K562 (cell line): ENCODE results near the gene CCDC32. TPM values are rescaled to one million over a fixed set of nuclear protein-coding genes. Genes with fewer than 3 reads are reported as not detected.

Experiments
- ATAC-seq: fragments of 200-7000 bp; cut with Tn5 transposase; 3 replicates; pipeline ENCODE4 v1.9.1; 2020; ENCODE audit warnings: moderate library complexity
- BruUV-seq: library from RNA; stranded (reverse); fragments of 400-500 nt; replicated peaks from 2 replicates; lab custom pipeline; 2021; lab: Mats Ljungman, UMichigan
- CTCF ChIA-PET: fragments of 300-600 bp; formaldehyde crosslinking; extraction: SDS; loops from one replicate; lab custom pipeline; 2021; ENCODE audit warnings: low intra/inter-chr PET ratio; lab: Yijun Ruan, JAX
- POLR2A ChIA-PET: fragments of 300-600, 350-650 bp; sonication (Branson Sonifier 250); formaldehyde crosslinking; extraction: SDS; loops from one replicate; lab custom pipeline; 2021; ENCODE audit warnings: antibody characterized with exemption, inconsistent platforms; lab: Yijun Ruan, JAX
- DNase-seq, 4 experiments: peaks; one replicate each; pipeline versions ENCODE4 v3.0.0 to v3.0.0-alpha.2; 2011 to 2018; ENCODE audit warnings: low spot score in 3 of 4, mixed read lengths in 3 of 4; ENCODE audit errors: extremely low read depth in 1 of 4
- FAIRE-seq: peaks from 2 replicates; lab custom pipeline; 2011; peaks lifted over from hg19 to GRCh38; lab: Jason Lieb, UNC
- H2AFZ ChIP-seq: 2 replicates; pipeline ENCODE4 v1.6.0; 2011; ENCODE audit warnings: low read depth, low read length, control low read depth, inconsistent platforms
- H3K27ac ChIP-seq: fragments of 200-600 bp; 3 replicates; pipeline ENCODE4 v1.8.0; 2011; ENCODE audit warnings: low read depth, mild to moderate bottlenecking, control low read depth, inconsistent platforms, low read length, moderate library complexity, mixed read lengths; ENCODE audit errors: extremely low read depth
- H3K27me3 ChIP-seq, 2 experiments: fragments of 300-600 bp in 1 of 2; 2 replicates in 1 of 2; 3 replicates in 1 of 2; pipeline versions ENCODE4 v1.6.0 to v1.8.0; 2011; ENCODE audit warnings: inconsistent platforms in 2 of 2, low read length in 2 of 2, mild to moderate bottlenecking in 1 of 2, mixed read lengths in 1 of 2, moderate library complexity in 1 of 2; ENCODE audit not compliant: control insufficient read depth in 2 of 2, insufficient read depth in 2 of 2
- H3K36me3 ChIP-seq: fragments of 300-600 bp; 3 replicates; pipeline ENCODE4 v1.8.0; 2011; ENCODE audit warnings: mild to moderate bottlenecking, low read length, inconsistent platforms; ENCODE audit not compliant: control insufficient read depth, insufficient read depth
- H3K4me1 ChIP-seq, 2 experiments: fragments of 200-600 bp in 1 of 2; replicated peaks in 1 of 2; 2 replicates in 1 of 2; 3 replicates in 1 of 2; pipeline versions ENCODE4 v1.5.1 to v1.8.0; 2011; ENCODE audit warnings: inconsistent platforms in 2 of 2, low read length in 2 of 2, mild to moderate bottlenecking in 1 of 2, mixed read lengths in 1 of 2, moderate library complexity in 1 of 2; ENCODE audit not compliant: control insufficient read depth in 2 of 2, insufficient read depth in 2 of 2
- H3K4me2 ChIP-seq: 2 replicates; pipeline ENCODE4 v1.6.1; 2011; ENCODE audit warnings: low read length, control low read depth, inconsistent platforms, mixed read lengths; ENCODE audit not compliant: insufficient read depth
- H3K4me3 ChIP-seq: fragments of 200-600 bp; sonication (generic), shearing (Covaris generic); 2 replicates; pipeline ENCODE4 v1.5.1; 2016; ENCODE audit warnings: control low read depth, inconsistent platforms
- H3K79me2 ChIP-seq: fragments of 200-600 bp; 3 replicates; pipeline ENCODE4 v1.8.0; 2011; ENCODE audit warnings: low read length, inconsistent platforms; ENCODE audit not compliant: control insufficient read depth, insufficient read depth
- H3K9ac ChIP-seq, 2 experiments: 2 replicates each; pipeline versions ENCODE4 v1.6.0 to v1.6.1; 2011; ENCODE audit warnings: low read depth in 2 of 2, low read length in 2 of 2, control low read depth in 1 of 2, inconsistent platforms in 1 of 2, mild to moderate bottlenecking in 1 of 2, mixed read lengths in 1 of 2; ENCODE audit not compliant: insufficient read depth in 1 of 2
- H3K9me1 ChIP-seq: one replicate; pipeline ENCODE4 v1.6.0; 2011; ENCODE audit warnings: inconsistent platforms, mild to moderate bottlenecking, low read length, moderate library complexity; ENCODE audit not compliant: control insufficient read depth, insufficient read depth
- H3K9me3 ChIP-seq: replicated peaks from 2 replicates; pipeline ENCODE4 v1.5.1; 2011; ENCODE audit warnings: low read depth, low read length, inconsistent platforms; ENCODE audit not compliant: control insufficient read depth, insufficient read depth
- H4K20me1 ChIP-seq: replicated peaks from 2 replicates; pipeline ENCODE4 v1.6.1; 2011; ENCODE audit warnings: low read length, inconsistent platforms, mixed read lengths; ENCODE audit not compliant: control insufficient read depth, insufficient read depth
- CXXC5 ChIP-seq: fragments of 250-450 bp; sonication (Bioruptor Pico); IDR thresholded peaks from 2 replicates; pipeline ENCODE4 v1.8.0; 2022; ENCODE audit warnings: inconsistent platforms, mild to moderate bottlenecking, moderate library complexity
- IRF2 ChIP-seq: sonication (generic); formaldehyde crosslinking; IDR thresholded peaks from 2 replicates; pipeline ENCODE4 v1.8.1; 2022; ENCODE audit warnings: mild to moderate bottlenecking, missing genetic modification reagents
- MTF1 ChIP-seq: fragments of 250-450 bp; sonication (Bioruptor Pico); IDR thresholded peaks from 2 replicates; pipeline ENCODE4 v1.9.0; 2021; ENCODE audit warnings: moderate library complexity, mild to moderate bottlenecking, inconsistent platforms, borderline replicate concordance
- SMARCB1 ChIP-seq: IDR thresholded peaks from 2 replicates; pipeline ENCODE4 v1.6.1; 2011; ENCODE audit warnings: improper control_type of control experiment, low read depth; ENCODE audit not compliant: insufficient read length
- SOX6 ChIP-seq: fragments of 450-650 bp; IDR thresholded peaks from 2 replicates; pipeline ENCODE4 v1.6.1; 2014; ENCODE audit warnings: mild to moderate bottlenecking
- STAG1 ChIP-seq: sonication (generic); formaldehyde crosslinking; IDR thresholded peaks from 2 replicates; pipeline ENCODE4 v1.5.0; 2020; ENCODE audit warnings: missing genetic modification reagents, borderline replicate concordance
- TAF15 ChIP-seq: fragments of 200-400 bp; formaldehyde crosslinking; IDR thresholded peaks from 2 replicates; pipeline ENCODE4 v1.6.1; 2017; ENCODE audit warnings: mild to moderate bottlenecking, low read depth, low read length, moderate library complexity
- TARDBP ChIP-seq: fragments of 450-650 bp; IDR thresholded peaks from 2 replicates; pipeline ENCODE4 v1.6.1; 2016
- ZKSCAN8 ChIP-seq: fragments of 200-800 bp; sonication (Bioruptor generic); IDR thresholded peaks from 2 replicates; pipeline ENCODE4 v1.6.1; 2016; ENCODE audit warnings: missing genetic modification characterization, missing compliant biosample characterization
- WGBS: fragments of 100-300 bp; shearing (Covaris generic); methylation state at CpG from one replicate; pipeline ENCODE4 v1.1.6; 2016; ENCODE audit warnings: low coverage, mixed read lengths; ENCODE audit not compliant: insufficient coverage; ENCODE audit errors: missing lambda C conversion rate; 5-methylcytosine and 5-hydroxymethylcytosine counted together
- in situ Hi-C: fragments of 300-500 bp; cut with MboI; formaldehyde crosslinking; loops from 4 replicates; pipeline ENCODE4 v1.15.0; 2018; ENCODE audit warnings: inconsistent platforms, mixed read lengths
- intact Hi-C: fragments of 100-400 bp; cut with micrococcal nuclease; formaldehyde crosslinking; loops from 2 replicates; pipeline ENCODE4 v1.14.2; 2022
- polyA plus RNA-seq, 8 experiments: library from polyadenylated mRNA; depleted of rRNA in 4 of 8; stranded (reverse) in 5 of 8; unstranded in 3 of 8; fragments of >200 nt; fragmentation: Nextera tagmentation in 2 of 8; fragmentation: Illumina TruSeq in 1 of 8; extraction: Ambion mirVana in 2 of 8; extraction: Trizol in 1 of 8; gene quantifications; 2 replicates each; pipeline versions ENCODE4 v1.2.1 to v1.2.3, GENCODE V29; 2011 to 2014; ENCODE audit warnings: inconsistent platforms in 1 of 8, missing spikeins in 1 of 8
- total RNA-seq, 7 experiments: library from RNA; depleted of rRNA in 6 of 7; stranded (reverse); fragments of >200 nt in 6 of 7; fragmentation: Illumina TruSeq in 2 of 7; extraction: Trizol in 2 of 7; gene quantifications; 2 replicates each; pipeline versions ENCODE4 v1.2.1 to v1.2.3, GENCODE V29; 2011 to 2021; ENCODE audit warnings: low replicate concordance in 1 of 7
- TF ChIP-seq, protein P1 (sequence below), 3 experiments: IDR thresholded peaks in 2 of 3; conservative IDR thresholded peaks in 1 of 3; 2 replicates each; pipeline ENCODE4 v1.5.1; 2011 to 2012; ENCODE audit warnings: low read length in 3 of 3, mild to moderate bottlenecking in 3 of 3, control low read depth in 2 of 3, improper control_type of control experiment in 1 of 3, inconsistent platforms in 1 of 3, low read depth in 1 of 3, mixed read lengths in 1 of 3, moderate library complexity in 1 of 3; ENCODE audit not compliant: insufficient read depth in 2 of 3
- TF ChIP-seq, protein P2 (sequence below): sonication (generic); formaldehyde crosslinking; IDR thresholded peaks from 2 replicates; pipeline ENCODE4 v1.8.0; 2022; ENCODE audit warnings: mild to moderate bottlenecking, missing genetic modification reagents
- TF ChIP-seq, protein P3 (sequence below): IDR thresholded peaks from 3 replicates; pipeline ENCODE4 v1.6.1; 2011; ENCODE audit warnings: borderline replicate concordance, mild to moderate bottlenecking; ENCODE audit not compliant: insufficient read length, insufficient read depth
- TF ChIP-seq, protein P4 (sequence below): fragments of 250-450 bp; sonication (Bioruptor Pico); IDR thresholded peaks from 2 replicates; pipeline ENCODE4 v1.5.0; 2021
- TF ChIP-seq, protein P5 (sequence below): fragments of 250-450 bp; sonication (Bioruptor Pico); IDR thresholded peaks from 2 replicates; pipeline ENCODE4 v1.9.0; 2021; ENCODE audit warnings: mild to moderate bottlenecking

The CCDC32 gene
- total and polyA plus RNA-seq, 9 of the 15 experiments (the other 6 are each of a cell fraction or from before 2014, with no cell fraction given) = 22.2 to 94.8 (median 37.1) TPM

DNA sequence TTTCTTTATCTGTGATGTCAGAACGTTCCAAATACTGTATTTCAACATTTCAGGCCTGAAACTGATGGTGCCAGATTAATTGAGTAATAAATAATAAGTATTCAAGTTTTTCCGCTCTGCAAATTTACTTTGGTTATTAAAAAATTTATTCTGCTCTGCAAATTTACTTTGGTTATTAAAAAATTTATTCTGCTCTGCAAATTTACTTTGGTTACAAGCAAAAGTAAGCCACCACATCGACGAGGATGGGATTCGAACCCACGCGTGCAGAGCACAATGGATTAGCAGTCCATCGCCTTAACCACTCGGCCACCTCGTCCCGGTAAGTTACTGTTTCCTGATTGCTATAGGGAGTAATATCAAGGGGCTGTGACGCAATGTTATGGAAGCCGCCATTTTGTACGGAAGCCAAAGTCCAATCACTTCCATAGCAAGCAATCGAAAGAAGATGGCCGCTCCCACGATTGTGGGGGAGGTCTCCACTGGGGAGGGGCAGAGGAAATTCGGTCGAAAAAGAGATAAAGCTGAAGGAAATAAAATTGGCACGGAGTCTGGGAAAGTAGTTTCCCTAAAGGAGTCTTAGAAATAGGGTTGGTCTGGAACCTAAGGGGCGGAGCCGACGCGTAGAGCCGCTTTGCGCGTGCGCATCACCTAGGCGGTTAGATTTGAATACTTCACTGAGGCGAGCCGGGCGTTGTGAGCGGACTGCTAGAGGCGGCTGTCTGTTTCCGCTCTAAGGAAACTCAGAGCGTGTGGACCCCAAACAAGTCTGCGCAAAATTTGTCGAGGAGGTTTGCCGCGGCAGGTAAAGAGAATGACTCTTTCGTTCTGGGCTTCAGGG lies 29.0 kb upstream of the CCDC32 start, which contains the start of gene KNL1:
Gene KNL1, plus strand, starts transcription at position 662 of the 841 bp plus-strand sequence. CDS start 8,683 bp downstream, outside the sequence.
- Histone ChIP-seq H3K79me2 (peaks cover 48% of the 10 kb centered on the region), H3K36me3 (peaks cover 7% of the 10 kb centered on the region; the same call in 1 of the 3 replicates), H3K4me2 (peak within 1 kb of the TSS; percentile 87), H3K27ac (peak within 1 kb of the TSS; percentile 88), H3K9me1 (no peaks in the 10 kb centered on the region), H3K9me3 (no peaks in the 10 kb centered on the region), H3K4me1 (peaks cover 13 to 16% of the 10 kb centered on the region in 2 experiments; a peak in 4 of 5 replicates), H3K4me3 (peak within 1 kb of the TSS; percentile 74), H4K20me1 (no peaks in the 10 kb centered on the region), H3K27me3 (no peaks in the 10 kb centered on the region), H3K9ac (peak within 1 kb of the TSS; percentile 85 to 98), H2AFZ (peak within 1 kb of the TSS; percentile 98)
- under 1% methylated on average over 41 of the region's 41 CpGs for WGBS
- ChIA-PET CTCF (interaction anchor here (0.6 kb wide), 1 partner anchor 161 kb away, joined by 3 read pairs; no protein-coding TSS in a partner anchor), POLR2A (interaction anchor here (0.6 to 1.1 kb wide), 3 partner anchors 9 to 146 kb away, joined by 3 read pairs; partner anchors contain the start of gene RAD51)
- DNase-seq (peak; percentile 91 to 95 (median 94)), FAIRE-seq (peak; percentile 85), ATAC-seq (peak; percentile 83)
- in situ Hi-C loops = no loop called here
- intact Hi-C loops = loop anchor here (1.0 to 10.0 kb wide), 4 partner anchors 27 to 301 kb away; partner anchors contain the start of genes C15orf62, GCHFR and VPS18
- no TSS peak for BruUV-seq
- no peak for TF ChIP-seq MTF1 (CRISPR knock-in tag)
- TF ChIP-seq TARDBP = peak; percentile 81; the same call in 1 of the 2 replicates
- no peak for TF ChIP-seq STAG1 (CRISPR knock-in tag)
- TF ChIP-seq ZKSCAN8 (CRISPR knock-in tag) = peak; percentile 73; the same call in 1 of the 2 replicates
- TF ChIP-seq, protein P1, sequence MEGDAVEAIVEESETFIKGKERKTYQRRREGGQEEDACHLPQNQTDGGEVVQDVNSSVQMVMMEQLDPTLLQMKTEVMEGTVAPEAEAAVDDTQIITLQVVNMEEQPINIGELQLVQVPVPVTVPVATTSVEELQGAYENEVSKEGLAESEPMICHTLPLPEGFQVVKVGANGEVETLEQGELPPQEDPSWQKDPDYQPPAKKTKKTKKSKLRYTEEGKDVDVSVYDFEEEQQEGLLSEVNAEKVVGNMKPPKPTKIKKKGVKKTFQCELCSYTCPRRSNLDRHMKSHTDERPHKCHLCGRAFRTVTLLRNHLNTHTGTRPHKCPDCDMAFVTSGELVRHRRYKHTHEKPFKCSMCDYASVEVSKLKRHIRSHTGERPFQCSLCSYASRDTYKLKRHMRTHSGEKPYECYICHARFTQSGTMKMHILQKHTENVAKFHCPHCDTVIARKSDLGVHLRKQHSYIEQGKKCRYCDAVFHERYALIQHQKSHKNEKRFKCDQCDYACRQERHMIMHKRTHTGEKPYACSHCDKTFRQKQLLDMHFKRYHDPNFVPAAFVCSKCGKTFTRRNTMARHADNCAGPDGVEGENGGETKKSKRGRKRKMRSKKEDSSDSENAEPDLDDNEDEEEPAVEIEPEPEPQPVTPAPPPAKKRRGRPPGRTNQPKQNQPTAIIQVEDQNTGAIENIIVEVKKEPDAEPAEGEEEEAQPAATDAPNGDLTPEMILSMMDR (IDR thresholded peaks at IDR 0.05 in 2 of 3, conservative IDR thresholded peaks at IDR 0.05 in 1 of 3; ENCODE audit: insufficient read depth in 2 of 3, low read depth in 1 of 3, low read length in 3 of 3) = no peak
- peak; percentile 62 for TF ChIP-seq CXXC5 (CRISPR knock-in tag)
- TF ChIP-seq, protein P2, sequence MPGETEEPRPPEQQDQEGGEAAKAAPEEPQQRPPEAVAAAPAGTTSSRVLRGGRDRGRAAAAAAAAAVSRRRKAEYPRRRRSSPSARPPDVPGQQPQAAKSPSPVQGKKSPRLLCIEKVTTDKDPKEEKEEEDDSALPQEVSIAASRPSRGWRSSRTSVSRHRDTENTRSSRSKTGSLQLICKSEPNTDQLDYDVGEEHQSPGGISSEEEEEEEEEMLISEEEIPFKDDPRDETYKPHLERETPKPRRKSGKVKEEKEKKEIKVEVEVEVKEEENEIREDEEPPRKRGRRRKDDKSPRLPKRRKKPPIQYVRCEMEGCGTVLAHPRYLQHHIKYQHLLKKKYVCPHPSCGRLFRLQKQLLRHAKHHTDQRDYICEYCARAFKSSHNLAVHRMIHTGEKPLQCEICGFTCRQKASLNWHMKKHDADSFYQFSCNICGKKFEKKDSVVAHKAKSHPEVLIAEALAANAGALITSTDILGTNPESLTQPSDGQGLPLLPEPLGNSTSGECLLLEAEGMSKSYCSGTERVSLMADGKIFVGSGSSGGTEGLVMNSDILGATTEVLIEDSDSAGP (CRISPR knock-in tag) = no peak
- no peak for TF ChIP-seq TAF15
- no peak for TF ChIP-seq IRF2 (CRISPR knock-in tag)
- TF ChIP-seq SOX6 = peak; percentile 84
- TF ChIP-seq, protein P3, sequence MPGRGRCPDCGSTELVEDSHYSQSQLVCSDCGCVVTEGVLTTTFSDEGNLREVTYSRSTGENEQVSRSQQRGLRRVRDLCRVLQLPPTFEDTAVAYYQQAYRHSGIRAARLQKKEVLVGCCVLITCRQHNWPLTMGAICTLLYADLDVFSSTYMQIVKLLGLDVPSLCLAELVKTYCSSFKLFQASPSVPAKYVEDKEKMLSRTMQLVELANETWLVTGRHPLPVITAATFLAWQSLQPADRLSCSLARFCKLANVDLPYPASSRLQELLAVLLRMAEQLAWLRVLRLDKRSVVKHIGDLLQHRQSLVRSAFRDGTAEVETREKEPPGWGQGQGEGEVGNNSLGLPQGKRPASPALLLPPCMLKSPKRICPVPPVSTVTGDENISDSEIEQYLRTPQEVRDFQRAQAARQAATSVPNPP = no peak
- TF ChIP-seq, protein P4, sequence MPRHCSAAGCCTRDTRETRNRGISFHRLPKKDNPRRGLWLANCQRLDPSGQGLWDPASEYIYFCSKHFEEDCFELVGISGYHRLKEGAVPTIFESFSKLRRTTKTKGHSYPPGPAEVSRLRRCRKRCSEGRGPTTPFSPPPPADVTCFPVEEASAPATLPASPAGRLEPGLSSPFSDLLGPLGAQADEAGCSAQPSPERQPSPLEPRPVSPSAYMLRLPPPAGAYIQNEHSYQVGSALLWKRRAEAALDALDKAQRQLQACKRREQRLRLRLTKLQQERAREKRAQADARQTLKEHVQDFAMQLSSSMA (CRISPR knock-in tag) = no peak
- no peak for TF ChIP-seq SMARCB1
- TF ChIP-seq, protein P5, sequence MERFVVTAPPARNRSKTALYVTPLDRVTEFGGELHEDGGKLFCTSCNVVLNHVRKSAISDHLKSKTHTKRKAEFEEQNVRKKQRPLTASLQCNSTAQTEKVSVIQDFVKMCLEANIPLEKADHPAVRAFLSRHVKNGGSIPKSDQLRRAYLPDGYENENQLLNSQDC (CRISPR knock-in tag) = no peak
